ENCODE measurements around the gene RASAL1.

GRCh38 chr12:113134521-113134951 lies 1.0 kb downstream of the RASAL1 start:
- TF ChIP-seq POLR2A (IDR thresholded peaks at IDR 0.05) (no peak), CTCF (IDR thresholded peaks at IDR 0.05) (no peak)

Measured in Peyer's patch (tissue), 4 donors.